ENCODE measurements around the gene BTG1. TPM values are rescaled to one million over a fixed set of nuclear protein-coding genes. Genes with fewer than 3 reads are reported as not detected.

BTG1 gene
- total RNA-seq, 1 experiment from 2014 or later: 32.7 TPM

DNA sequence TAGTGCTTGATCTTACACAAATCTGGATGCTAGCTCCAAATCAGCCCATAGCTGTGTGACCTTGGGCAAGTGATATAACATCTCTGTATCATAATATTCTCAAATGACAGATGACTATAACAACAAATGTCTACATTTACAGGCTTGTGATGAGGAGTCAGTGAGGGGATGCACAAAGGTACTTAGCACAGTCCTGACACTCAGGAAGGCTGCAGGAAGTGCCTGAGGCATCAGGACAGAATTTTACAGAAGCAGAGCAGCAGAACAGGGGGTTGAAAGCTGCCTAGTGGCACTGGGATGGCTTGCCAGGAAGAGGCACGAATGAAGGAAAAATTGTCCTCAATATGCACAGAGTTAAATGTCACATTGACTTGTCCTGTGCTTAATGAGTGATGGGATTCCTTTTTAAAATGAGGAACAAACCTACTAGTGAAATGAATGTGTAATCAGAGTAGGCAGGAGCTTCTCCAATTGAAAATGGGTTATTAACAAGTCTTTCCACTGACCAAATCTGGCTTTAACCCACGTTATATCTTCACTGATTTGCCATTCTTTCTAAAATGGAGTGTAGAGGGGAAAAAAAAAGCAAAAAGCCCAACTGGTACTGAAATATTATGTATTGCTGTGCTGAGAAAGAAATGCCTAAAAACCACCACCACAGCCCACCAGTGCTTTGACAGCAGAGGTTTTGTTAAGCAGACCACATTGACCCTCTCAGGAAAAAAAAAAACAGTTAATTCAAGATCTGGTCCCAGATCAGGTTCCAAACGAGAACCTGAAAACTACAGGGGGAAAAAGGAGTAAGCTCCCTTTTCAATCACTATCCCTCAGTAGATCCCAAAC, 11.6 kb downstream of the BTG1 start:
- H3K4me1 Mint-ChIP-seq: peaks cover 68 to 73% of the 10 kb centered on the region in 2 experiments

More for the DNA sequence above, 11.6 kb downstream of the BTG1 start:
- H3K4ac ChIP-seq (ENCODE audit: low read depth, low read length): no peak overlapping the region
- H3K9me3 Mint-ChIP-seq: no peaks in the 10 kb centered on the region
- no peaks in the 10 kb centered on the region for H3K79me1 ChIP-seq (ENCODE audit: insufficient read depth, low read depth, low read length, poor library complexity, severe bottlenecking)
- H3K4me2 ChIP-seq (ENCODE audit: insufficient read depth, insufficient read length, low read length): no peak overlapping the region
- H3K23ac ChIP-seq (ENCODE audit: insufficient read length, low read depth, low read length): no peak overlapping the region
- H2BK15ac ChIP-seq (ENCODE audit: low read depth, low read length): no peak overlapping the region
- H4K91ac ChIP-seq (ENCODE audit: insufficient read length, low read depth, low read length): no peak overlapping the region
- H3K4me1 ChIP-seq (ENCODE audit: insufficient read depth, low read length): peaks cover 11% of the 10 kb centered on the region; the same call in 1 of the 2 replicates
- no peak overlapping the region for H2AFZ ChIP-seq (ENCODE audit: low read length)
- no peak overlapping the region for H3T11ph ChIP-seq (ENCODE audit: low read length)
- no peak overlapping the region for H3K14ac ChIP-seq (ENCODE audit: insufficient read depth, low read length)
- no peak overlapping the region for H2BK20ac ChIP-seq (ENCODE audit: low read depth, low read length, poor library complexity, severe bottlenecking)
- H4K5ac ChIP-seq (ENCODE audit: insufficient read length, low read depth, low read length): no peak overlapping the region
- H3K56ac ChIP-seq (ENCODE audit: insufficient read length, low read depth, low read length): no peak overlapping the region
- no peak overlapping the region for H2BK5ac ChIP-seq (ENCODE audit: insufficient read length, low read length)
- H2BK12ac ChIP-seq (ENCODE audit: insufficient read length, low read depth, low read length): no peak overlapping the region
- H3K4me3 Mint-ChIP-seq: peak overlapping the region in 1 of 2 experiments; percentile 27; a peak in 1 of 5 replicates
- H2BK120ac ChIP-seq (ENCODE audit: low read depth, low read length, poor library complexity, severe bottlenecking): no peak overlapping the region
- no peak for DNase-seq
- no peak overlapping the region for H3K27ac ChIP-seq (ENCODE audit: insufficient read length, low read depth, low read length)
- H4K20me1 ChIP-seq (ENCODE audit: control insufficient read depth, insufficient read depth, insufficient read length): no peaks in the 10 kb centered on the region
- no peaks in the 10 kb centered on the region for H3K27me3 ChIP-seq (ENCODE audit: insufficient read depth, low read length)
- TF ChIP-seq, protein P1, sequence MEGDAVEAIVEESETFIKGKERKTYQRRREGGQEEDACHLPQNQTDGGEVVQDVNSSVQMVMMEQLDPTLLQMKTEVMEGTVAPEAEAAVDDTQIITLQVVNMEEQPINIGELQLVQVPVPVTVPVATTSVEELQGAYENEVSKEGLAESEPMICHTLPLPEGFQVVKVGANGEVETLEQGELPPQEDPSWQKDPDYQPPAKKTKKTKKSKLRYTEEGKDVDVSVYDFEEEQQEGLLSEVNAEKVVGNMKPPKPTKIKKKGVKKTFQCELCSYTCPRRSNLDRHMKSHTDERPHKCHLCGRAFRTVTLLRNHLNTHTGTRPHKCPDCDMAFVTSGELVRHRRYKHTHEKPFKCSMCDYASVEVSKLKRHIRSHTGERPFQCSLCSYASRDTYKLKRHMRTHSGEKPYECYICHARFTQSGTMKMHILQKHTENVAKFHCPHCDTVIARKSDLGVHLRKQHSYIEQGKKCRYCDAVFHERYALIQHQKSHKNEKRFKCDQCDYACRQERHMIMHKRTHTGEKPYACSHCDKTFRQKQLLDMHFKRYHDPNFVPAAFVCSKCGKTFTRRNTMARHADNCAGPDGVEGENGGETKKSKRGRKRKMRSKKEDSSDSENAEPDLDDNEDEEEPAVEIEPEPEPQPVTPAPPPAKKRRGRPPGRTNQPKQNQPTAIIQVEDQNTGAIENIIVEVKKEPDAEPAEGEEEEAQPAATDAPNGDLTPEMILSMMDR (conservative IDR thresholded peaks at IDR 0.05): no peak
- no peaks in the 10 kb centered on the region for H3K23me2 ChIP-seq (ENCODE audit: insufficient read length, low read depth, low read length, poor library complexity, severe bottlenecking)
- no peaks in the 10 kb centered on the region for H3K27me3 Mint-ChIP-seq (ENCODE audit: low read depth)
- no peak overlapping the region for H2AK5ac ChIP-seq (ENCODE audit: insufficient read length, low read length)
- H3K9me3 ChIP-seq (ENCODE audit: control insufficient read depth, low read depth, low read length): no peaks in the 10 kb centered on the region
- no peak overlapping the region for H4K8ac ChIP-seq (replicated peaks; ENCODE audit: insufficient read length, low read depth, low read length)
- no peak overlapping the region for H3K9ac ChIP-seq (ENCODE audit: extremely low read depth, insufficient read length, low read length)
- H3K18ac ChIP-seq (ENCODE audit: insufficient read length, low read depth, low read length): no peak overlapping the region
- peak overlapping the region in 2 of 3 experiments; percentile 35 to 73; a peak in 5 of 7 replicates for H3K27ac Mint-ChIP-seq
- H3K79me2 ChIP-seq (ENCODE audit: insufficient read depth, low read length): peaks cover 26% of the 10 kb centered on the region; the same call in 1 of the 2 replicates
- H3K36me3 Mint-ChIP-seq (ENCODE audit: insufficient read depth in 1 of 3, low read depth in 3 of 3): peaks cover 7 to 13% (median 7%) of the 10 kb centered on the region in 3 experiments; a peak in 6 of 7 replicates
- WGBS (ENCODE audit: extremely low coverage, insufficient read length, low lambda C conversion rate): no CpG with 5 or more reads among the region's 3 CpGs
